ENCODE results near the gene TAGLN.

The TAGLN gene

GRCh38 chr11:117199053-117199915 is at the start of gene TAGLN:
Gene TAGLN (plus strand): TSS chr11:117199370. CDS start chr11:117203014, 3,644 bp downstream.
- DNase-seq (ENCODE audit: low spot score), result peak; percentile 80

- DNase-seq (ENCODE audit: low spot score), result no peak
Measured at GRCh38 chr11:117152066-117152465, 47.1 kb upstream of the TAGLN start.

DNA sequence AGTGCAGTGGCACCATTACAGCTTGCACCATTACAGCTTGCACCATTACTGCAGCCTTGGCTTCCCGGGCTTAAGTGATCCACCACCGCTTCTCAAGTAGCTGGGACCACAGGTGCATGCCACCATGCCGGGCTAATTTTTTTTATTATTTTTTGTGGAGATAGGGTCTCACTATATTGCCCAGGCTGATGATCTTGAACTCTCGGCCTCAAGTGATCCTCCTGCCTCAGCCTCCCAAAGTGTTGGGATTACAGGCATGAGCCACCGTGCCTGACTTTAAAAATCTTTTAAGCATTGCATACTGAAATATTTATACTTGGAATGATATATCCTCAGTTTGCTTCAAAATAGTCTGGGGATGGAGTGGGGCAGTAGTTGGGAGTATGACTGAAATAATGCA is 44.7 kb upstream of the TAGLN start:
- no peak for DNase-seq (ENCODE audit: low spot score)

DNA sequence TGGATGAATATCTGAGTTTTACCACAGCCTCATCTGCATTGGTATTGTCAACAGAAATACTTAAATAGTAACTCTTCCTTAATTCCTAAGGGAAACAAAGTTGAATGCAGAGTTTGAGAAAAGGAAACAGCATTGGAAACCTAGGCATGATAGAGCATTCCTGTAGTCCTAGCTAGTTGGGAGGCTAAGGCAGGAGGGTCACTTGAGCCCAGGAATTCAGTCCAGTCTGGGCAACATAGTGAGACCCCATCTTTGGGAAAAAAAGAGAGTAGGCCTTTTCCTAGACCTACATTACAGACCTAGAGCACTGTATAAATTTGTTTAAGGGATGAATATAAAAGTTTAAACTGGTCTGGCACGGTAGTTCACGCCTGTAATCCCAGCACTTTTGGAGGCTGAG is 41.7 kb upstream of the TAGLN start:
- DNase-seq (ENCODE audit: low spot score), result no peak

DNA sequence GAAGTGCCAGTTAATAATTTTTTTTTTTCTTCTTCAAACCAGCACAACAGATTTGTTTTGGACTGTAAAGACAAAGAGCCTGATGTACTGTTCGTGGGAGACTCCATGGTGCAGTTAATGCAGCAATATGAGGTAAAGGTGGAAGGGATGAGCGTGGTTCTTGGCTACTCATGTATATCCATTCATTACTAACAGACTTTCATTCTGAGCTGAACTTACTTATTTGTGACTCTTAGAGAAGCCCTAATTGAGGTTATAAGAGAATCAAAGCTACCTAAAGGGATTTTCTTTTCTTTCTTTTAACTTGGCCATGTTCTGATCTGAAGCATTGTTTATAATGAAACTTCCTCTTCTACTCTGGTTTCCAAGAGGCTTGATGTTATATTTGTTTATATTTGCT is 39.3 kb upstream of the TAGLN start:
- no peak for DNase-seq (ENCODE audit: low spot score)

GRCh38 chr11:117160826-117161225 is 38.3 kb upstream of the TAGLN start:
- DNase-seq (ENCODE audit: low spot score), result no peak

GRCh38 chr11:117166491-117166890 is 32.7 kb upstream of the TAGLN start:
- no peak for DNase-seq (ENCODE audit: low spot score)

- DNase-seq (ENCODE audit: low spot score), result no peak
Measured at GRCh38 chr11:117169736-117170135, 29.4 kb upstream of the TAGLN start.

GRCh38 chr11:117170210-117170609 is 29.0 kb upstream of the TAGLN start:
- no peak for DNase-seq (ENCODE audit: low spot score)

DNA sequence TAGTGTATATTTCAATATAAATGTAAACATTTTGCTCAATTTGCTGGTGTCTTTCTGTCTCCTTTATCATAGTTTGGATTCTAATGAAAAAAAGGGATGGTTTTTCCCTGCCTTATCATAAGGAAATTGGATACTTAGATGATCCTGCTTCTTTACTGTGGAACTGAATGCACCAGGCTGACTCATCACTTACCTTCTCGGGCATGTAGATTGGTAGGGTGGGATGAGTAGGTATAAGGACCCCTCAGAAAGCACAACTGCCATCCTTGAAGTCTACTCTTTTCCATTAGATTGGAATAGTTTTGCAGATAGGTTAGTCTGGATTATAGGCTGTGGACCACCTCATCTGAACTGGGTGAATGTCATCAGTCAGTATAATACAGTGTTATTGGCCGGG is 28.2 kb upstream of the TAGLN start:
- no peak for DNase-seq (ENCODE audit: low spot score)

DNA sequence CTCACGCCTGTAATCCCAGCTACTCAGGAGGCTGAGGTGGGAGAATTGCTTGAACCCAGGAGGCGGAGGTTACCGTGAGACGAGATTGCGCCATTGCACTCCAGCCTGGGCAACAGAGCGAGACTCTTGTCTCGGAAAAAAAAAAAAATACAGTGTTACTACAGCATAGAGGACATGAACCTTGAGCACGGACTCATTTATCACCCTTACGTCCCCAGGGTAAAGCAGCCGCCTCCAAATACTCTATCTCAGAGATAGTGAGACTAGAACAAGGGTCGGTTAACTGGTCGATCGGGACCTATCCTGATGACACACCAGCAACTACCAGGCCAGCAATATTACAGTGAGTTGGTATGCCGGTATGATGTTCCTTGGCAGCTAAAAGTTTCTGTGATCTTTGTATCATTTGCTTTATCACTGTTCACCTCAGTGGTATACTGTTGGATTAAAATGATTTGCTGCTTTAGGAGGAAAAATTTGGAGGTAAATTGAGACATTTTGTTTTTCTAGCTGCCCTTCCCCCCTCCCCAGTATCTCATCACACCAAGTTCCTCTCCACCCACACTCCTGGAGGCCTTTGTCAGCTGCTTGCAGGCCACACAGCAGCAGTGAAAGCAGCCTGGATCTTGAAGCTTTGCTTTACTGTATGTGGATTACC is 27.6 kb upstream of the TAGLN start:
- DNase-seq (ENCODE audit: low spot score), result no peak

DNA sequence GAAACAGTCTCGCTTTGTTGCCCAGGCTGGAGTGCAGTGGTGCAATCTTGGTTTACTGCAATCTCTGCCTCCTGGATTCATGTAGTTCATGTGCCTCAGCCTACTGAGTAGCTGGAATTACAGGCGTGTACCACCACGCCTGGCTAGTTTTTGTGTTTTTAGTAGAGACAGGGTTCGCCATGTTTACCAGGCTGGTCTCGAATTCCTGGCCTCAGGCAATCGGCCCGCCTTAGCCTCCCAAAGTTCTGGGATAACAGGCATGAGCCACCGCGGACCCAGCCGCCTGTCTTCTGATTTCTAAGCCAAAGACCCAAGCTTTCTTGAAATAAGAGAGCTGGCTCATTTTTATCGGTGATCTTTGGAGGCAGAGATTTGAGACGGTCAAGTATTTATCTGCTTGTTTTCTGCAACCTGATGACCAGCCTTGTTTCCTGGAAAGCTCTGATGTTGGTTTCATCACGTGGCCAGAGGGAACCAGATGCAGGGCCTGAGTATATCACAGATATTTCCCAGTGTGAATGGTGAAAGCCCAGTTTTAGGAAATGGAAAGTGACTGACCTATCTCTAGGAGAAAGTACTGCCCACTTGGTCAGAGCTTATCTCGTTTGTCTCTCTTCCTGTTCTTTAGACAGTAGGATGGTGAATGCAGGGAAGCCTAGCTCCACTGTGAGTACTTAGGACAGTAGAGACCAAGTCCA is 26.3 kb upstream of the TAGLN start:
- no peak for DNase-seq (ENCODE audit: low spot score)

DNA sequence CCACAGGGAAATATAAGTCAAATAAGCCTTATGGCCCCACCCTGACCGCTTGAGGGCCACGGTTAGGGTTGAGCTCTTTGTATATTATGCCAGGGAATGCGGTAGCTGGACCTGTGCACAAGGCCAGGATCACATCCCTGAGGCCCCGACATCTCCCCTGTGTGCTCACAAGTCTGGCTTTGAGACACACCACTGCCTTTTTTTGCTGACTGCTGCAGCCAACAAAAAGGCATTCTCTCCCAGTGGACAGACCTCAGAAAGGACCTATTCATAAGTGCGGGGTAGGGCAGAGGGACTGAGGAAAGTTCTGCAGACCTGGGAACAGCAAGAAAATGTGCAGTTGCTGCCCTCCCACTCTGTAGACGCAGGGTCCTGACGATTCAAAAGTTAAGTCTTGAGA is 24.1 kb upstream of the TAGLN start:
- DNase-seq (ENCODE audit: low spot score), result no peak

GRCh38 chr11:117175781-117176180 is 23.4 kb upstream of the TAGLN start:
- DNase-seq (ENCODE audit: low spot score), result no peak

DNA sequence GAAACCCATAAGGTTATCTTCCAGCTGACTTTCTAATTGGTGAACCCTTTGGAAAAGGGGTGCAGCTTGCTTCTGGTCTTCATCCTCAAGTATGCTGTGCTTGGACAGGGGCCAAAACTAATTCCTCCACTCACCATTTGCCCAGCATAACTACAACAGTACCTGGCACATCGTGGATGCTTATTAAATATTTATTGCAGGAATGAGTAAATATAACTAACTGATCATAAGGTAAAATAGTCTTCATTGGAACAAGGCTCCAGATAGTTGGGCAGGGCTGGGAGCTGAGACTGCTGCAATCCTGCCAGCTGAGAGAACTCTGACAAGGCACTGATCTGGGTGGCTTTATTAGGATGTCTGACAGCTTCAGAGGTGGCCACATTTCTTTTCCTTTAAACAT is 23.0 kb upstream of the TAGLN start:
- no peak for DNase-seq (ENCODE audit: low spot score)

GRCh38 chr11:117177534-117178209 is 21.5 kb upstream of the TAGLN start:
- no peak for DNase-seq (ENCODE audit: low spot score)

- peak; percentile 96 for DNase-seq (ENCODE audit: low spot score)
Measured at GRCh38 chr11:117178210-117179034, 20.7 kb upstream of the TAGLN start, which contains the start of gene SIDT2. Gene SIDT2 (plus strand): TSS chr11:117178743. CDS start chr11:117179264, 521 bp downstream.

DNA sequence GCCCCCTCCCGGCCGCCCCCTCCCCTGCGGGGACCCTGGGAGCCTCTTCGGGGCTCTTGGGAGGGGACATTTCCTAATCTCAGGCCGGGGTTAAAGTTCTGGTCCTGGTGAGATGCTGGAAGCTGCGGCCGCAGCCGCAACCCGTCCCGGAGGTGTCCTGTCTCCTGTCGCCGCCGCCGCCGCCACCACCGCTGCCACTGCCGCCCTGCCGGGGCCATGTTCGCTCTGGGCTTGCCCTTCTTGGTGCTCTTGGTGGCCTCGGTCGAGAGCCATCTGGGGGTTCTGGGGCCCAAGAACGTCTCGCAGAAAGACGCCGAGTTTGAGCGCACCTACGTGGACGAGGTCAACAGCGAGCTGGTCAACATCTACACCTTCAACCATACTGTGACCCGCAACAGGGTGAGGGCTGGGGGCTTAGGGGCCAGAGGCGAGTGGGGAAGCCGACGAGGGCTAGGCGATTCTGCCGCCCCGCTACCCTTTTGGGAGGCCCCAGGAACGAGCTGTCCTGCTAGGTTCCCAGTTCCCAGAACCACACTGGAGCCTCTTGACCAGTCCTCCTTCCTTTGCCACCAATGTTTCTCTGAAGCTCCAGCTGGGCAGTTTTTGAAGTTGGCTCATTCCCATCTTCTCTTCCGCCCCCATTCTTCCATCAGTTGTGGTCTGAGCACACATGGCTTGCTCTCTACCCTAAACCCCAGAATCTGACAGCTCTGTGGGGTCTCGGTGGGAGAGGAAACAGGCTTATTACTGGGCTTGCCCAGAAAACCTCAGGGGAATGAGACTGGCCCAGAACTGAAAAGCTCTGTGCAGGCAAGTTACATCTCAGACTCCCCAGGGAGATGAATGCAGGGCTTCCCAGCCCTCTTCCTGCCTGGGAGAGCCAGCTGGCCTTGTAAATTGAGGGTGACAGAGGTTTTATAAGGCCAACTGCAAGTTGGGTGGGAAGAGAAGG is 19.8 kb upstream of the TAGLN start:
- DNase-seq (ENCODE audit: low spot score), result peak; percentile 70

GRCh38 chr11:117180020-117180419 is 19.1 kb upstream of the TAGLN start:
- DNase-seq (ENCODE audit: low spot score), result peak; percentile 55
